SH-SY5Y (cell line): Measurements from ENCODE around the gene HMCN2.

ENCODE experiments used
- GATA2 ChIP-seq: IDR thresholded peaks from 2 replicates; pipeline ENCODE4 v1.6.1; 2011; ENCODE audit warnings: mild to moderate bottlenecking, low read depth, low read length
- GATA3 ChIP-seq: IDR thresholded peaks from 2 replicates; pipeline ENCODE4 v1.6.1; 2011; ENCODE audit warnings: low read depth, mild to moderate bottlenecking, low read length, moderate library complexity

DNA sequence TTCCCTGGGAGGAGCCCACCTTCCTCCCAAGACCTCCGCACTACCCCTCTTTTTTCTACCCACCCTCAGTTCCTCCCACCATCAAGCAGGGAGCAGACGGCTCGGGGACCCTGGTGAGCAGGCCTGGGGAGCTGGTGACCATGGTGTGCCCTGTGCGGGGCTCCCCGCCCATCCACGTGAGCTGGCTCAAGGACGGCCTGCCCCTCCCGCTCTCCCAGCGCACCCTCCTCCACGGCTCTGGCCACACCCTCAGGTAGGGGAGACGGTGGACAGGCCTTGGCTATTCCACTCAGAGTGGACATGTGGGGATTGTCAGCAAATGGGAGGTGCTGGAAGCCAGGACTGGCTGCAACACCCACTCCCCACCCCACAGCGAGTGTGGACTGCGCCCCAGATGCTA lies 126.3 kb downstream of the HMCN2 start:
- TF ChIP-seq GATA2, result no peak
- no peak for TF ChIP-seq GATA3
